ENCODE measurements around the gene CDC6.

Gene CDC6

DNA sequence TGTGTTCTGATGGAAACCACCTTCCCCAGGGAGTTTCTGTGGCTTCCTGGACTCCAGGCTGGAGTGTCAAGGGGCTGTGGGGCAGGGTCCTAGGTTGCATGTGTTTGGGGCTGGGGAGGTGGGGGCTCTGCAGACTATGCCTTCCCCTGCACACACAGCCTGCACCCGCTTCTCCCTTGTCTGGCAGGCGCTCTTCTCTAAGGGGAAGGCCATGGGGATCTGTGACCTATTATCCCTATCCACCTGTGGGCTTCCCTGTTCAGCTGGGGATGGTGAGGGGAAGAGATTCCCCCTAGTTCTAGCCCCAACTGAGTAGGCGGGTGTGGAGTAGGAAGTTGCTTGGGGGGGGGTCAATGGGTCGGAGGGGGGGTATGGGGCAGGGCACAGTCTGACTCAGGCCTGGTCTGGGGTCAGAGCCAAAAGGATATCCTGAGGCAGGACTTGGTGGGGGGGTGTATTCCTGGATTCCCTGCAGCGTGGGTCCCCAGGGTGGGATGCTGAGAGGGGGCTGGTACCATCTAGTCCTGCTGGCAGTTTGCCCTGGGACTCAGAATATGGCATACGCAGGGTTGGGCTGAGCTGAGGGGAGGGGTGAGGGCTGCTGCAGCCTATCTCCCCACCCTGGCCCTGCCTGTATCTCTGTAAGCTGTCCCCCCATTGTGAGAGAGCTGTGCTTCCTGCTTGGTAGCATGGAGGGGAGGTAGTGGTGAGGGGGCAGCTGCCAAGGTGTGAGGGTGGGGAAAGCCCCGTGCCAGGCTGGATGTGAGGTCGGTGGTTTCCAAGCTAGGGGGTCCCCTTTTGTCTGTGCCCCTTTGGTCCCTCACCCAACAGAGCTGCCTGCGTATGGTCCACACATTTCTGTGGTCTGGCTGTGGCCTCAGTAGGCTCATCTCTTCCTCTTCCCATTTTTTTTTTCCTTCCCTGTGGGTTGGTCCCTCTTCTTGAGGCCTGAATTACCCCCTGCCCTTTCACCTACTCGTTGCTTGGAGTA, 36.0 kb downstream of the CDC6 start:
- DNase-seq = peak; percentile 68

DNA sequence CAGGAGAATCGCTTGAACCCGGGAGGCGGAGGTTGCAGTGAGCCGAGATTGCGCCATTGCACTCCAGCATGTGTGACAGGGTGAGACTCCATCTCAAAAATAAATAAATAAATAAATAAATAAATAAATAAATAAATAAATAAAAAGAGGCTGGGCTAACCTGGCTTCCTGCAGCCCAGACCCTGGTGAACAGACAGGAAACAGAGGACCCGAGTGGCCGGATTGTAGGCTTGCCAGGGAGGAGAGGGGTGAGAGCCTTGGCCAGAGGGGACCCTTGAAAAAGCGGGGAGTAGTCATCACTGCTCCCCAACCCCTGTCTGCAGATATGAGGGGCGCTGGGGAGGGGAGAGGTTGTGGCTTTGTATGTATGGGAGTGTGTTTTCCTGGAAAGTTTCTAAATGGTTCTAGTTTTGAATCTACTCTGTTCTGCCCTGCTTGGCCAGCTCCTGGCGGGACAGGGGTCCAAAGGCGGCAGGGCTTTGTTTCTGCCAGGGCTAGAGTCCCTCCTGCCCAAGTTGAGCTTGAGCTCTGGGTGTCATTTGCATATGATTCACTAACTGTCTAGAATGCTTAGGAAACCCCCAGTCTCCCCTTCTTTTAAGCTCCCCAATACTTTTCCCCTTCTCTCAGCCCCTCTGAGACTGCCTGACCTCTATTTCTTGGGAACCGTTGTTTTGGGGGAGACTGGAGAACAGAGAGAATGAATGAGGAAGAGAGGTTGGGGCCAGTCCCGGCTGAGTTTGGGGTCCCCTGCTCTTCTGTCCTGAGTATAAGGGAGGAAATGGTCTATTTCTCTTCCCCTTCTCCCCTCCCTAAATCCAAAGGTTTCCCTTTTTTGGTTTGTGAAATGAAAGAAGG, 37.7 kb downstream of the CDC6 start:
- DNase-seq = peak; percentile 1

DNA sequence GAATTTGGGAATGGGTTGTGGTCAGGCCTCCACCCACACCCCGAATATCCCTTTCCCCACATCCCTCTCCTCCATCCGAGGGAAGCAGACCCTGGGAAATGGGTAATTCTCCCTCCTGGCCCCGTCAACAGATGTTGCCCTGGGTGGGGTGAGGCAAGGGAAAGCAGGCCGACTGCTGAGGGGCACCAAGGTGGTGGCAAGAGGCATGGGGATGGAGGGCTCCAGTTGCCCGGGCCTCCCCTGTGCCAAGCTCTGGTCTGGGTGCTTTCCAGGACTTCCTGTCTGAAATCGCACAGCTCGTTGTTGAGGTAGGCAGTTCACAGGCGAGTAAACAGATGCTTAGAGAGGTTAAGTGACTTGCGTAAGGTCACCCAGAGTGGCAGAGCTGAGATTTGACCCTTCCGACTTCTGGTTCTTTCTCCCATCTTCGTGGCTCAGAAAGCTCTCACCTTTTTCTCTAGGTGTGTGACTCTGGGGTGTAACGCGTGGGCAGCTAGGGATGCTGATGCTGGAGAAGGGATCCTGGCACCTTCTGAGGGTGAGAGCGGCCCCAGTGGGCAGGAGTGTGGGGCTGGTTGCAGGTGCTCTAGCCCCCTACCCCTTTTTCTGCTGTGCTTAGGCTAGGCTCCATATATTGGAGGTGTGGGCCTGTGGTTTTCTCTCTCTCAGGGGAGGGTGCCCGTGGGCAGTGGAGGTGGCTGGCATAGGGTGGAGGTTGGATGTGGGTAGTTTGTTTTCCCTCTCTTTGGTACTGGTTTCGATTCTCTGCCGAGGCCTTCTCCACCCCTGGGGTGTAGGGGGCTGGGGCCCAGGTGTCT, 38.5 kb downstream of the CDC6 start:
- DNase-seq = peak; percentile 10

DNA sequence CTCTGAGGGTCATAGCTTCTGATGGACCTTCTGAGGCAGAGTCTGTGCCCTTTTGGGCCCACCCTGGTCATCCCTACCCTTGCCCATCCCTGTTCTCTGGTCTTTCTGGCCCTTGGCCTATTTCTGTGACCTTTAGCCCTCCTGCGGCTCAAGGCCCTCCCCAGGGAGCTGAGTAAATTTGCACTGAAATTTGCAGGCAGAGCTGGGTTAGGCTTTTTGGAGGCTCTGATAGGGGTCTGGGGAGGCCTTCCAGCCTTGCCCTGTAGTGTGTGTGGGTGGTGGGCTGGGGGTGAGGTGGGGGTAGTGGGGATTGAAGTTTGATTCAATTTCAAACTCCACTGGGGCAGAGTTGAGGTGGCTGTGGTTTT, 39.1 kb downstream of the CDC6 start:
- no peak for DNase-seq

DNA sequence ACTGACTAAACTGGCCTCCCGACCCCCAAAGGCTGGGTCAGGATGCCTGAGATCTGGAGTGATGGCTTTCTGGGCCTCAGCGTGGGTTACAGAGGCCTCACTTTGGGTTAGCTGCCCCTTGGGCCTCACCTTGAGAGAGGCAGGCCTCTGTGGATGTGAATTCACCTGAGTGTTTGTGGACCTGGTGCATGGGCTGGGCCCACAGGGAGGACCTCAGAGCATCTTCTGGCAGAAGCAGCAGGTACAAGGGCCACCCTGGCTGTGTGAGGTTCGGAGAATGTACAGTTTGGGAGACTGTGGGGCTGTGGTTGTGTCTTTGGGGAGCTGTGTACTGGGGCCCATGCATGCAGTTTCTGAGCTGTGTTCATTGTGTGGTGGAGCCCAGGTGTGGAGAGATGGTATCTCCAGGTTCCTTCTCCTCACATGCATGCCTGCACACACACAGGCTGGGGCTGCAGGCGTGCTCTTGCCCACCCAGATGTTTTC, 39.6 kb downstream of the CDC6 start:
- no peak for DNase-seq

DNA sequence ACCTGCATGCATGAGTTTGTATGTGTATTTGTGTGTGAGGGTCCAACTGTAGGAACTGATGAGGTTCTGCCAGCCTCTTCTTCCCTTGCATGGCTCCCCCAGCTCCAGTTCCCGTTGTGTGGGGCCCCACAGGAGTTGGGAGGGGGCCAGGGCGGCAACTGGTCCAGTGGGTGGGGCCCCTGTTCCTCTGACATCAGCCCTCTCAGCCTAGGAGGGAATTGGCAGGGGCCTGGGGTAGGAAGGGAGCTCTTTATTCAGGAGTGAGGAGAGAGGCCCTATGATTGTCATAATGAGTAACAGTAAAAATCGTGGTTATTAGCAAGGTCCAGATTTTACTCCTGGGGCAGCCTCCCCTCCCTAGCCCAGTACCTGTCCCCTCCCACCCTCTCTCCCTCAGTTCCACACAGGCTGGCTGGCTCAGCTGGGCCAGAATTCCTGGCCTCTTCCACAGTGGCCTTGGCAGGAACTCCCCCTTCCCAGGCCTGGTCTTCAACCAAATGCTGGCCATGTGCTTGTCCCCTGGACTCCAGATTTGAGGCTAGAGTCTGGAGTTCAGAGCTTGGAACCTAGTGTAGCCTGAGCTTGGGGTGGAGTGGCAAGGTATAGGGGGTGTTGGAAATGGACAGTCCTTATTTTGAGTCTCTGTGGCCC, 40.2 kb downstream of the CDC6 start:
- DNase-seq = no peak

DNA sequence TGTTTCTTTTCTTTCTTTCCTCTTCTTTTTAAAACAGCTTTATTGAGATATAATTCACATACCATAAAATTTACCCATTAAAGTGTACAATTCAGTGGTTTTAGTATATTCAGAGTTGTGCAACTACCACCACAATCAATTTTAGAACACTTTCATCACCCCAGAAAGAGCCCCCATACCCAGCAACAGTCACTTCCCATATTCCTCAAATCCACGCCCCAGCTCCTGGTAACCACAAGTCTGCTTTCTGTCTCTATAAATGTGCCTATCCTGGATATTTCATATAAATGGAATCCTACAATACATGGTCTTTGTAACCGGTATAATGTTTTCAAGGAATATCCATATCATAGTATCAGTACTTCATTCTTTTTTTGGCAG, 40.7 kb downstream of the CDC6 start:
- no peak for DNase-seq

DNA sequence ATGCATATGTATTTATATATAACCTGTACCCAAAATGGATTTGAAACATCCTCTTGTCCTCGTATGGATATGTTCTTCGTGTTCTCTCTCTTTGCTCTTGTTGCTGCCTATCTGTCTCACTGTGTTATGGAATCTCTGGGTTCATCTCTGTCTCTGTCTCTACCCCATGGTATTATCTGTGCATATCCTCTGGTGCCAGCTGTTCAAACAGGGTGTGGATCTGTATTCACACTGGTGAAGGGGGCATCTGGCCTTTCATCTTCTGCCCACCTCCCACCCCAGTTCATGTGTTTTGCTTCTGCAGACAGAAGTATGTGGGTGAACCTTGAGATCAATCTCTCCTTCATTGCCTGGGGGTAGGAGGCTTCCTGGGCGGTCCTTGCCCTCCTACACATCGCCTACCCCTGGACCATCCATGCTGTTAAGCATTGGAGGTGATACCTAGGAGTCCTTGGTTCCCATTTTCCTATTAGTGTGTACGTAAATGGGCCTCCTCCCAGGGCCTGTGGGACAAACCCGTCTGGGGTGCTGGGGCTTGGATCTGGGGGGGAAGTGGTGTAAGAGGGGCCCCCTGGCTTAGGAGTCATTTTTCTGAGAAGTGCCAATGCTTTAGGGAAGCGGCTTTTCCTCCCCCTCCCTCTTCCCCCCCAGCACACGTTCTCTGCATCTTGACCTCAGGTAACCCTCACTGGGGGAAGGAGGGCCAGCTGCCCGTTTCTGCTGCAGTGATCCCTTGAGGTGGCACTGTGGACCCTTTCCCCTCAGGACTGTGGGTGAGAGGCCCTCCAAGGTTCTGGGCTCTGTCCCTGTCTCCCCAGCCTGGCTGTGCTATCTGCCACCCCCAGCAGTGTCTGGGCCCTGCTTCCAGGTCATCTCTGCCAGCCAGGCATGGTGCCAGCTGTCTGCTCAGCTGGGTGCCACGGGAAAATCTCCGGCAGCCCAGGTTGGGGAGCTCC, 42.4 kb downstream of the CDC6 start:
- no peak for DNase-seq

DNA sequence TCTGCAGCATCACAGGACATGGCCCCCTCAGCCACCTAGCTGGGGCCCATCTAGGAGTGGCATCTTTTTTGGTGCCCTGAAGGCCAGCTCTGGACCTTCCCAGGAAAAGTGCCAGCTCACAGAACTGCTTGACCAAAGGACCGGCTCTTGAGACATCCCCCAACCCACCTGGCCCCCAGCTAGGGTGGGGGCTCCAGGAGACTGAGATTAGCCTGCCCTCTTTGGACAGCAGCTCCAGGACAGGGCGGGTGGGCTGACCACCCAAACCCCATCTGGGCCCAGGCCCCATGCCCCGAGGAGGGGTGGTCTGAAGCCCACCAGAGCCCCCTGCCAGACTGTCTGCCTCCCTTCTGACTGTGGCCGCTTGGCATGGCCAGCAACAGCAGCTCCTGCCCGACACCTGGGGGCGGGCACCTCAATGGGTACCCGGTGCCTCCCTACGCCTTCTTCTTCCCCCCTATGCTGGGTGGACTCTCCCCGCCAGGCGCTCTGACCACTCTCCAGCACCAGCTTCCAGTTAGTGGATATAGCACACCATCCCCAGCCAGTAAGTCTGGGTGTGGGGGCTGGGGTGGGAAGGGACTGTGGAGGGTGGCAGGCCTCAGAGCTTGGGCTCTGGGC, 43.3 kb downstream of the CDC6 start:
- no peak for DNase-seq

DNA sequence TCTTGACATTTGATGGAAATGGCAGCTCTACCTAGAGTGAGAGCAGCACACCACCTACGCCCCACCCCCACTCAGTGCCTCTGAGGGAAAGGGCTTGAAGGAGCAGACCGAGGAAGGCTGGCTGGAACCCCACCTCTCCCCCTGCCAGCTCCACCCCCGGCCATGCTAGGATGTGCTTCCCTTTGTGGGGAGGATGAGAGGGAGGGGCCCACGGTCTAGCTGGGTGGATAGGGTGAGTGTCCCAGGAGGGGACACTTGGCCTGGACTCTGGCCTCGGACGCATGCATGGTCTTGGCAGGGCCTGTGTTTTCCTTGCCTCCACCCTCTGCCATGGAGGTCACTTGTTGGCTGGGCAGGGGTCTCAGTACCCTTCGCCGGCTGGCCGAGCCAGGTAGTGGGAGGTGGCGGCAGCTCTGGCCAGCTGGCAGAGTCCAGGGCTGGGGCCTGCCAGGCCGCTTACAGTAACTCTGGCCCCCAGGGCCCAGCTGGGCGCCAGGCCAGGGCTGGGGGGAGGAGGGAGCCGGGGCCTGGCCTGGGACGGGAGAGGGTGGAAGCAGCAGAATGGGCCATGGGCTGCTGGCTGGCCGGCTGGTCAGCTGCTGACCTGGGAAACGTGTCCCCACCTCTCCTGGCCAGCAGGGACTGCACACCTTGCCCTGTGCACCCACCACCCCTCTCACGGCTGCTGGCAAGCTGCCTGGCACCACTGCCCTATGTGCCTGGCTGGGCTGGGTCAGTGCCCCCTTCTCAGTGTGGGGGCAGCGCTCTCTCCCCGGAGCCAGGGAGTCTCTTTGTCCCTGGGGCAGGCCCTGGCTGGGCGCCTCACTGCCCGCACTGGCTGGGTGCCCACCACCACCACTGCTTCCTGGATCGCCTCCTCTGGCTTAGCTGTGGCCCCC, 44.3 kb downstream of the CDC6 start:
- peak; percentile 89 for DNase-seq

DNA sequence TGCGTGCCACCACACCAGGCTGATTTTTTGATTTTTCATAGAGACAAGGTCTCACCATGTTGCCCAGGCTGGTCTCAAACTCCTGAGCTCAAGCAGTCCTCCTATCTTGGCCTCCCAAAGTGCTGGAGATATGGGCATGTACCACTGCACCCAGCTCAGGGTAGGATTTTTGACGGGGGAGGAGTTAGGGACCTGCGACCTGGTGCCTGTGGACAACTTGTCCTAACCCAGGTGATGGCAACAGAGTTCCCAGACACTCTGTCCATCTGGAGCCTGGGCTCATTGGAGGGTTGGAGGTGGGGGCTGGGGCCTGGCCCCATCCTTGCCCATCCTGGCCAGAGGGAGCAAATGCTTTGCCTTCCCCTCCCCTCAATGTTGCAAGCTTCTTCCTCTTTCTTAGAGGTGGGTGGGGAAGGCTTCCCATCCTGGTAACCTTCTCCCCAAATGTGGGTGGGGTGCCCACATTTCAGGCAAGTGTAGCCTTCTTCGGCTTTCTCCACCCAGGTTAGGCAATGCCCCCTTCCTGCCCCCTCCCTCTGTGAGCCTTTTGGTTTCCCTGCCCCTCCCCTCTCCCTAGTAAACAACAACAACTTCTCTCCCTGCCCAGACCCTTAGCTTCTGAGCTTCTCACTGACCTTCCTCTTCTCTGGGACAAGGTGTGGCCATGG, 46.2 kb downstream of the CDC6 start:
- no peak for DNase-seq

DNA sequence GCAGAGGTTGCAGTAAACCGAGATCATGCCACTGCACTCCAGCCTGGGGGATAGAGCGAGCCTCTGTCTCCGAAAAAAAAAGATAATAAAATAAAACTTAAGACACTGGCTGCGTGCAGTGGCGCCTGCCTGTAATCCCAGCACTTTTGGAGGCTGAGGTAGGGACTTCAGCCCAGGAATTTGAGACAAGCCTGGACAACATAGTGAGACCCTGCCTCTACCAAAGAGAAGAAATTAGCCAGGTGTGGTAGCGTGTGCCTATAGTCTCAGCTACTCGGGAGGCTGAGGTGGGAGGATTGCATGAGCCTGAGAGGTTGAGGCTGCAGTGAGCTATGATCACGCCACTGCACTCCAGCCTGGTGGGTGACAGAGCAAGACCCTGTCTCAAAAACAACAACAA, 47.9 kb downstream of the CDC6 start:
- no peak for DNase-seq

DNA sequence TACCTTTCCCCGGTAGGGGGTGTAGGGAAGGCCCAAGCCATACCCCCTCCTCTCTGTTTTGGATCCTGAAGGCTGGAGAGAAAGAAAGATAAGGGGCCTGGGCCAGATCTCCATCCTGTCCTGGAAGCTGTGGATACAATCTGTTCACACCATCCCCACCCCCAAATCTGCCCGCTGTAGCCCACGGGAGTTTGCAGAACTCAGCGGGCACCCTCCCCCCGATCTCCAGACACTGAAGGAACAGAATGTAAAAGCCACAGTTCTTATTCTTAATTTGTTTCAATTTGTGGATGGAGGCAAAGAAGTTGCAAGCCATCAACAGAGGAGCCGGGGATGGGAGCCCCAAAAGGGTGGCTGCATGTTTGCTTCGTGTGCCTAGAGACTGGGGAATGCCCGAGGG, 49.7 kb downstream of the CDC6 start:
- no peak for DNase-seq

DNA sequence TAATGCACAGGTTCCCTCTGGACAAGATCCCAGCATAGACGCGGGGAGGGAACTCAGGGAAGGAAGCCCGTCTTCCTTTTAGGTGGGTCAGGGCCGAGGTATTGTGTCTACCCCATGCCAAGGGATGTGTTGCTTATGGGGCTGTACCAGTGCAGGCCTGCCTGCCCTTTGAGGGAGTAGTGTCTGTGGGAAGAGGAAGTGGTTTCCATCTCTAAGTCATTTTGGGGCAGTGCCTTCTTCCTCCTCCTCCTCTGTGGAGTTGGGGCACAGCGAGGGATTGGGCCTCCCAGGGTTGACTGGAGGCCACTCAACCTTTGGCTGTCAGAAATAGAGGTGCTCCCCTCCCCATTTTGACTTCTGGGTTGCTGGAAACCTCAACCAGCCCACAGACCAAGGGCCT, 50.4 kb downstream of the CDC6 start:
- no peak for DNase-seq

DNA sequence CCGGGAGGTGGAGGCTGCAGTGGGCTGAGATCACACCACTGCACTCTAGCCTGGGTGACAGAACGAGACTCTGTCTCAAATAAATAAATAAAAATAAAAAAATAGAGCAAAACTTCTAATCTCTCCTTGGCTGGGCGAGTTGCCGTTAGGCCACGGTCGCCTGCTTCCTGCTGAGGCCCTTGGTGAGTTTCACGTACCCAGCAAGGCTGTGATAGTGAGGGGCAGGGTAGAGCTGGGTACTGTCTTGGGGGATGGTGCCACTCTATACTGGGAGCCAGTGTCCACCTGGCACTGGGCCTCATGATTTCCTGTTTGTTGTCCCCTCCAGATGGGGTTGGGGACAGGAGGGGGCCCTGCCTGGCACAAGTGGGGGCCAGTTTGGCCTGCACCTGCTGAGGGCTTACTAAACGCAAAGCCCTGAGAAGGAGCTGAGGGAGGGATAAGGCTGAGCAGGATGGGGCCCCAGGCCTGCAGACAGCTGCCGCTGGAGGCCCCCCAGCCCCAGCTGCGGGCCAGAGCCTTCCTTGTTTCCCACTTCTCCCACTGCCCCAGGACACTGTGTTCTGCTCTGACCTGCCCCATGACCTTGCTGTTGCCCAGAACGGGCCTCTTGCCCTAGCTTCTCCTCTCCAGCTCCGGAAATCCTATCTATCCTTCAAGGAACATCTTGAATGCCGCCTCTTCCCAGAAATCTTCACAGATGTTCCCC, 51.4 kb downstream of the CDC6 start:
- no peak for DNase-seq

DNA sequence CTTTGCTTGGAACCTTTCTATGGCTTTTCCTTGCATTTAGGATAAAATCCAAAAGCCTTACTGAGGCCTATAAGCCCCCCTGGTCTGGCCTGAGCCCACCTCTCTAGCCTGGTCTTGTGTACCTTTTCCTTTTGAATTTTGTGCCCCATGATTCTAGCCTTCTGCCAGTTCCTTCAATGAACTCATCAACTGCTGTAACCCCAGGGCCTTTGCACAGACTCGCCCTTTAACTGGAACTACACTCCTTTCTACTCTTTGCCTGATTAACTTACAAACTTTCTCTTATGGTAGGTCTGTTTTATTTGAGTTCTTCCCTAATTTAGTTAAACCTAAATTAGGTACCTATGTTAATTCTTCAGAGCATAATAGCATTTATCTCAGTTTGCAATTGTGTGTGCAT, 52.6 kb downstream of the CDC6 start:
- DNase-seq = no peak

DNA sequence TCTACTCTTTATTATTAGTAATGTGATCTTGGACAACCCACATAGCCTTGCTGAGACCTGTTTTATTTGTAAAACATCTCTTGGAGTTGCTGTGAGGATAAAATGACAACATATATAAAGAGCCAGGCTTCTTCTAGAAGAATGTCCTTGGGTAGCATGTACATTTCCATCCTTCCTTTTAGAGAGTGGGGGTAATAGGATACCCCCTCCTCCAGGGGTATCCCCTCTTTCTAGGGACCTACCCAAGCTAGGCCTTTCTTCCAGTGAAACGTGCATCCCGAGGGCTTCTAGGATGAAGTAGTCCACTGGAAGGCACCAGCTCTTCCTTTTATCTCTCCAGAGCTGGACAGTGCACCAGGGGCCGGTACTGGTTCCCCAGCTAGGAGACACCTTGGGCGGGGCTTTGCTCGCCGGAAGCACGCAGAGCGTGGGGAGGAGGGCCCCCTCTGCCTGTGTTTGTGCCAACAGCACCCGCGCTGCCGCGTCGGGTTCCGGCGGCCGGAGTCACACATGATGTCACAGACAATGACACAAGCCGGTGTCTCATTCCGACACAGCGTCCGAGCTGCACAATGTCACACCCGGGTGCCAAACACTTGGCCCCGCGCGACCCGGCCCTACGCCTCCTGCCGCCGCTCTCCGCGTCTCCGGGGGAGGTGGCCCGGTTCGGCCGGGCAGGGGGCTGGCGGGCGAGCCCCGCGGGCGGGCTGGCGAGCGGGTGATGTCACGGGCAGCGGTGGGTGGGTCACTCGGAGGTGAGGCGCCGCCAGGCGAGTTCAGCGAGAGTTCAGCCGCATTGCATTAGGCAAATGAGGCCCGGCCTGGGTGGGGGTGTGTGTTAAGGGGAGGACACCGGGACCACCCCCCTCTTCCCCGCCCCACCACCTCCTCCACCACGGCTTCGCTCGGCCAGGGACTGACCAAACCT, 53.5 kb downstream of the CDC6 start:
- DNase-seq = peak; percentile 85

All from NCI-H226 (cell line).